GM19395 (cell line): Measurements from ENCODE around the gene POSTN.
"Not testable (repeated sequence)": the region's sequence is repeated elsewhere in the genome, so short reads cannot be mapped to it uniquely, and the experiment has no call there.

Source experiments
- ATAC-seq: cut with Tn5 transposase; IDR thresholded peaks from one replicate; pipeline ENCODE4 v1.9.1; 2021; ENCODE audit warnings: mild to moderate bottlenecking, moderate library complexity; ENCODE audit not compliant: unreplicated experiment

The POSTN gene

DNA sequence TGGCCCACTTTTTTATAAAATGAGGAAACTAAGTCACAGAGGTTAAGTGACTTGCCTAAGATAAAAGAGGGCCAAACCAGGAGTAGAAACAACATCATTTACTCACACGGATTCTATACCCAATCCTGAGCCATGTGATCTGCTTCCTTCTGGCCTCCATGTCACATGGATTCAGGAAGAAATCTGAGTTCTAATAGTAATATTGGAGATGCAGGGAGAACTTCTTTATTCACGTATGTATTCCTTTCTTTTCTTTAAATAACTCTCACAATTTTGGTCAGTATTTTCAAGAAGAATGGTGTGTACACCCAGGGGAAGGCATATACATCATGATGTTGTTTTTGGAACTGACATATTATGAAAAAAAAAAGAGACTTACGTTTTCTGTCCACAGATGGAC is 1.8 kb downstream of the POSTN start:
- ATAC-seq = no peak

DNA sequence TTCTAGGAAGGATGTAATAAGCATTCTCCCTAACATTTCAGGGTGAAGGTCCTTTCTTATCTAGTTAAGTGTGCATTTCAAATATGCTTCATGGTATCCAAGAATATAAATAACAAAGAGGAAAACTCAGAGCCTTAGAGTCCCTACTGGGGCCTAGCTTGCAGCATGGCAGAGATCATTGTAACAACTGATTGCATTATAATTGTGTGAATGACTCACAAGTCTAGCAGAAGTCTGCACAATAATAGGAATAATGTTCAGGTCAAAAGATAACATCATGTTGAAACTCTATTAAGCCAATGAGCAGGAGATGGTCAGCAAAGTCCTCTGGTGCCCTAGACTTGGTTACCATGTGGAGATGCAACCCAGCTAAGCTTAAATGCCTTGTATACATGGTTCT is 3.4 kb downstream of the POSTN start:
- no peak for ATAC-seq

DNA sequence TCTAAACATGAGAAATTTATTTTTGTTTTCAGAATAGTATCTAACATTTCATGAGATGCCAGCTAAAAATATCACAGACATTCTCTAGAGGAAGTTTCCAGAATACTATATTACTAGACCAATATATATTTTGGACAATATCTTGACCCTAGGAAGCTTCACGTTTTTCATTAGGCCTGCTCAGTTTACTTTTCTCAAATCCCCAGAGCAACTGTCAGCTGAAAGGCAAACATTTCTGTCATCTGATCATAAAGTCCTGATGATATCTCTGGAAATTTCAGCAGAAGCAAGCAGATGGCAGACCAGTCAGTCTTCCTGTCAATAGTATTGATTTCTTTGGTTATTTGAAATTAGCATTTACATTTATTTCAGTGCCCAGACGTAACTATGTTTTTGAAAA is 4.0 kb downstream of the POSTN start:
- no peak for ATAC-seq

DNA sequence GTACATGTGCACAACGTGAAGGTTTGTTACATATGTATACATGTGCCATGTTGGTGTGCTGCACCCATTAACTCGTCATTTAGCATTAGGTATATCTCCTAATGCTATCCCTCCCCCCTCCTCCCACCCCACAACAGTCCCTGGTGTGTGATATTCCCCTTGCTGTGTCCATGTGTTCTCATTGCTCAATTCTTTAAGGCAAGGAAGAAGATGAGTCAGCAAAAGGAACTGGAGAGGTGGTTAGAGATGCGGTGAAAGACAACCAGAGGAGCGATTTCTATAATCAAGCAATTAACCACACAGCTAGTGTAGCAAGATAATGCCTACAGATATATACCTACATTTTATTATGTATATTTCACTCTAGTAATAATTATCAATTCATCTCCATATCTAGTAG is 9.2 kb downstream of the POSTN start:
- not testable (repeated sequence) for ATAC-seq

DNA sequence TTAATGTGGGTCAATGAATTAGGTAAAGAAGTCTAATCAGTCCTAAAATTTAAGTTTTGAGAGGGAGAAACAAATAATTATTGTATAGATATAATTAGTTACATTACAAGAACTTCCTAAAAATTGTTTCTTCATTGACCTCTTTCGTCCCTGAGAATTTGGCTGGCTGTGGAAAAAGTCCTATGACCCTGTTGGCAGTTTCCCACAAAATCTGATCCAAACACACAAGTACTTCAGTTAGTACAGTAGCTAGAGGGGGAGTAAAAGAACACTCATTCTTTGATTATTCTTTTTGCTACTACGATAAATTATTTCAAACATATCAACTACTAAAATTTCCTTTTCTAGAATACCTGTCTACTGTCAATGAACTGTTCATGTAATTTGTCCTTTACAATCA is 11.3 kb downstream of the POSTN start:
- no peak for ATAC-seq

DNA sequence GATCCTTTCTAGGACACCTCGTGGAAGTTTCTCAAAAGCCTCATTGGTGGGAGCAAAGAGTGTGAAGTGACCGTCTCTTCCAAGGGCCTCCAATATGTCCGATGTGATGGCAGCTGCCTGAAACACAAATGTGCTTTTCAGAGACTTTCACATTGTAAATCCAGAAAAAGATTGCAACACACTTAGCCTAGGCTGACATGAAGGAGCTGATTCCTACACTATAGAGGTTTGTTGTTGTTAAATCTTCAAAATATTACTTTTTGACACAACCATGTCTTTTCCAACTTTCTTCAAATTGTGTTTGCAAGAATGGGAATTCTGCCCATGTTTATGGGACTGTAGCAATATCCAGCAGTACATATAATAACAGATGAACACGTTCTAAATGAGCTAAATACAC is 12.4 kb downstream of the POSTN start:
- no peak for ATAC-seq

DNA sequence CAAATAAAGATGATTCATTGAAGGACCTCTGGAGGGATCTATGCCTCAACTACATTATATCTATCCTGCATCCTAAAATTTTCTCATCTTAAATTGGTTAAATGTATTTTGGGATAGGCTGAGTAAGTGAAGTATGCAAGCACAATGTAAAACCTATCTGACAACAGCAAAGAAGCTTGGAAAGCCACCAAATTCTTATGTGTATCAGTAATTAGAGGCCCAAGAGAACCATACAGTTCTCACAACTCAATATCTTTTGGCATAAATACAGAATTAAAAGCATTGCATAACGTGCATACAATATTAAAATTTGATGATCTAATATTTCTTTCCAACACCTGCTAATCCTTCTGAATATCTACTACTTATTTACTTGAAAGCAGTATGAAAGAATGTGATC is 13.0 kb downstream of the POSTN start:
- ATAC-seq = no peak

DNA sequence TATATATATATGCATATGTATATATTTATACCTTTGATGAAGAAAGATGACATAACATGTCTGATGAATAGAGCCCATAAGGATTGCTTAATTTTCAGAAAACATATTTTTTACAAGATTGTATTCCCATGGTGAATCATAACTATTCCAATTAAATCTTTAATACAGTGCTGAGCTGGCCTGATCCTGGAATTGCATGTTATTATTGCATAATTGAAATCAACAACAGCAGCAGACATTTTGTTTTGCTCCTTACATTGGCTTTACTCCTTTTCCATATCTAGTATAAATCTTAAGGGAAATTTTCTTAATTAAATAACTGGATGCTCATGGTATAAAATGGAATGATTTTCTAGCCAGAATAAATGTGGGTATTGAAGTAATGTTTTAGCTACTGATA is 22.0 kb downstream of the POSTN start:
- no peak for ATAC-seq

DNA sequence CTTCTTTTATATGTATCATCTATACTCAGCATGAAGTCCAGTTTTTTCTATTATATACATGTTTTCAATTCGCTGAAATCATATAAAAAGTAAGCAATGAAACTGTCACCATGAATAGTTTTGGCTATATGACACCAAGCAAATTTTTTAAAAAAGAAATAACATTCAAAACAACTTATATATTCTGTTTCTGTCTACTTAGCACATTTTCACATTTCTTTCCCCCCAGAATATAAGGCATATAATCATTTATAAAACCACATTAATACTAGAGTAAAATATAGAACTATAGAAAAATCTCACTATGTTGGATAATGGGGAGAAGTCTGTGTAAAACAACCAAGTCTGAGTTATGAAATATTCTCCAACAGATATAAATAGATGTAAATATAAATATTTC is 33.1 kb downstream of the POSTN start:
- no peak for ATAC-seq

DNA sequence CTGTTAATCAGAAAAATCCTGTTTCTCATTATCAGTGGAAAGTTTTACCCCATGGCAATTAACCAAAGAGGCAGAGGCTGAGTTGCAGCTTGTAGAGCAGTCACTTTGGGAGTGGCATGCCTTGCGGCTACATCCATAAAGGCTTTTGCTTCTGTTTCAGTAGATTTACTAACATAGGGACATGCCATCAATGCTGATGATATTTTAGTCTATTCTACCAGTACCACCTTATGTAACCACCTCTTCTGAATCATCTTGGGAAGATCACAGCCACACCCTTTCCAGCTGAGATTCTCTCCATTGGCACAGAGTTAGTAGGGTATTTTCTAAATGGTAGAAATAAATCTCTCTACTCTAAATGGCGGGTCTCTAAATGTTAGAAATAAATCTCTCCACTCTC is 37.5 kb downstream of the POSTN start:
- no peak for ATAC-seq

DNA sequence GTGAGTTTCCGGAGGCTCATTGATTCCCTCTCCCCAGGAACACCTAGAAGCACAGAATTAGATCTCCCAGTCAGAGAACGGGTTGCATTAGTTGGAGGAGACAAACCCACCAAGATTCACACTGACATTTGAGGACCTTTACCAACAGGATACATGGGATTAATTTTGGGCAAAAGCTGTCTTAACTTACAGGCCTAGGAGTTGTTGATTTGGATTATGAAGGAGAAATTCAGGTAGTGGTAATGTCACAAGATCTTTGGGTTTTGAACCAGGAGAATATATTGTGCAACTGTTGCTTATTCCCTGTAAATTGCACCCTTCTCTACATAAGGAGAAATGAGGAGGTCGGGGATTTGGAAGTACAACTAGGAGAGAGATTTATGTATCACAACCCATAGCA is 38.0 kb downstream of the POSTN start:
- ATAC-seq = no peak

DNA sequence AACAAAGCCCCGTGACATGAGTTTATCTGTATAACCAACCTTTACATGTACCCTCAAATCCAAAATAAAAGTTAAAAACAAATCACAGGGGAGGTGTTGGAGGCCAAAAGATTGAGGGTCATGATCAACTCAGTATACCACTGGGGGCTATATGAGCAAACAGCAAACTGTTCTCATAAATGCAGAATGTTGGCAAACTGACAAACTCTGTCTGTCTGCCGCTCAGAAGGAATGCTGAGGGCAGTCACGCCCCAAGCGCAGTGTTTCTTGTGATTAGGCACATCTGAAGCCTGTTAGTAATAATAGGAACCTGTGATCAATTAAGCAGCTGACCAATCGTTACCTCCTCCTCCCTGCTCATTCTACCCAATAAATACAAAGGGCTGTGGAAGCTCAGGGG is 39.8 kb downstream of the POSTN start:
- not testable (repeated sequence) for ATAC-seq

DNA sequence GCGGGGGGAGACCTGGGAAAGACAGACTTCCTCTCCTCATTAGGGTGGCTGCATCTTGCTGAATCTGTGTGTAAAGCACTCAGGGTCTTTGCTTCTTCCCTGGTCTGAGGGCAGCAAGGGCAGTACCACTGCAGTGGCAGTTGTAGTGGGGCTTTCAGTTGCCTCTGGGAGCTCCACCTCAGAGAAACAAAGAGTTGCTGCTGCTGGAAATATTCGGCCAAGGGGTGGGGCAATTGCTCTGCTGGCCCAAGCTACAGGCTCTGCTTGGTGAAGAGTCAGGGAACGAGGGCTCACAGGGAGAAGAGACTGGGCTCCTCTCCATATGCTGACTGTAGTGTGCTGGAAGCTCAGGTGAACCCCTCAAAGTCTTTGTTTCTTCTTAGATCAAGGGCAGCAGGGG is 52.5 kb downstream of the POSTN start:
- ATAC-seq = no peak

DNA sequence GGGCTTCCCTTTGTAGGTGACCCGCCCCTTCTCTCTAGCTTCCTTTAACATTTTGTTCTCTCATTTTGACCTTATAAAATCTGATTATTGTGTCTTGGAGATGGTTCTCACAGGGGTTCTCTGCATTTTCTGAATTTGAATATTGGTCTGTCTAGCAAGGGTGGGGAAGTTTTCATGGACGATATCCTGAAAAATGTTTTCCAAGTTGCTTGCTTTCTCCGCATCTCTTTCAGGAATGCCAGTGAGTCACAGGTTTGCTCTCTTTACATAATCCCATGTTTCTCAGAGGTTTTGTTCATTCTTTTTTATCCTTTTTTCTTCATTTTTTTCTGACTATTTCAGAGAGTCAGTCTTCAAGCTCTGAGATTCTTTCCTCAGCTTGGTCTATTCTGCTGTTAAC is 53.6 kb downstream of the POSTN start:
- no peak for ATAC-seq

DNA sequence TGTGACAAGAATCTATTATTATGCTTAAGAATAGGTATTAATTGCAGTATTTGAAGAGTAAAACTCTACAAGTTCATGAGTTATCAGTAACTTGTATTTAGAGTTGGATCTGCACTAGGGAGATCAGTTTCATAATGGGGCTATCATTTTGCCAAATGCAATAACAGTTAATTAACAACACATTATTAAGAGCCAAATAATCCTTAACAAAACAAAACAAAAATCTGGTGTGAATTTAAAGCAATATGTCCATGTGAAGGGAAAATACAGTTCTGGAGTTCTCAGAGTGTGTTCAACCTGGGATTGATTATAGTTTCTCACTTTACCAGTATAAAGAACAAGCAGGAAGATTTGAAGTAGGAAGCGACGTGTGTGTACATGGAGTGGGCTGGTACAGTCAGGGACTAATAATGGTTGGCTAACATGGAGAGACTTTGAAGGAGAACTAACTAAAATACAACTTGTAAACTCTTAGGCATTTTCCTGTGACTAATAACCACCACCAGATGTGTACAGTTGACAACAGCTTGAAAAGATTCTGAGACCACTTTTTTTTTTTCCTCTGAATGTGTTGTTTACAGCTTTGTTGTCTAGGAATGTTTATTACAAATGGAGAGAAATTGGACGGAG is 58.5 kb downstream of the POSTN start:
- no peak for ATAC-seq

DNA sequence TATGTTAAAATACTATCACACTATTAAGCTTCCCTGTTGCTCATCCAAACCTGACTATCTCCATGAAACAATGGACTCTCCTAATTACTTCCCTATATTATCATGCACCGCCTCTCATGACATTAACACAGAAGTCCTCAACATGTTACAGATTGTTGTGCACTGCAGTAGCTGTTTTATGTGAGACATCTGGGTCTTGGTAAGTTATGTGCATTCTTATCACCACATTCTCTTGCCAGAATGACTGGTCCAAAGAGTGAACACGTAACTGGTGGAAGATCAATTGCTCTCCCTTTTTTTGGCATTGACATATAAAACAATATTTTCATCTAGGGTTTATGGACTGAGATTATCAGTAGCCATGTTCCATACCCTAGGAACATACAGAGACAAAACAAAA is 59.4 kb downstream of the POSTN start:
- no peak for ATAC-seq

DNA sequence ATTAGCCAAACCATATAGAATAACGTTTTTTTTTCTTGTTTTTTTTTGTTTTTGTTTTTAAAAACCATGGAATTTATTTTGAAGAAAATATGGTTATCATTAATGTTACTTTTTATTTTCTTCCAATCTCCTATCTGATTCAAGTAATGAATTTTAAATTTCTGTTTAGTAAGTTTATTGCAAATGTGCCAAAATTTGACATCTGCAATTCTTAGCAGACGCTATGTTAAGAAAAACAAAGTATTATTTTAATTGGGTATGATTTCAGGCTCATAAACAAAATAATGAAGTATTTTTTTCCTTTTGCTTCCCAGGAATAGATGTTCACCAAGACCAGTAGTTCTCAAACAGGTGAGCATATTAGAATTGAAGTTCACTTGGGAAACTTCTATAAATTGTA is 63.1 kb downstream of the POSTN start:
- no peak for ATAC-seq

DNA sequence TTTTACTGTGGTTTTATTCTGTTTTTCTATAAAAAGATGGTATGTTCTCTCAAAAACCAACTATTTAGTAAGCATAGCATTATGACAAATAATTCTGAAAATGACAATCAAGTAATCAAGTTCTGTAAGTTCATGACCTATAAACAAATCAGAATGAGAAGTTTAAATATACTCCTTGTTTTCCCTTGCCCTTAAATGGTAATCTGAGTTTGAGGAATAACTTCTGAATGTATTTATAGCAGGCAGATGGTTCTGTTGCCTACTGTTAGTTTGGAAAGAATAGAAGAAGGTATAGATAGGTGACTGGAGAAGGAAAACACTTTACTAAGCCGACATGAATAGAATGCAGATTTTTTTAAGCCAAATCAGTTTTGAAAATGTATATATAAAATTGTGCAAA is 63.9 kb downstream of the POSTN start:
- ATAC-seq = no peak

DNA sequence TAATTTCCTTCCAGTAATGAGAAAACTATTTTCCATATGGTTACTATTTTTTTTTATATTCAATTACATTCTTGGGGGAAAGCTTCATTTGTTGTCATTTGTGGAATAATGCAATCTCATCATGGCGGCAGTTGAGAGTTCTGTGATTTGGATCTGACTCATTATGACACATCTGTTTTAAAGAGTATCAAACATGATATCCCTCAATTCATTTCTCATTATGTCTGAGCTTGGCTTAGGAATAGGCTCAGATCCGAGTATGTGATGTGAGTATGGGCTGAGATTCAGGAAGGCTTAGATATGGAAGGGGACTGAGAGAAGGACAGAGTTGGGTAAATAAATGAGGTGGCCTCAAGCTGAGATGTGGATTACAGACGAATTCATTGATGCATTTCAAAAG is 64.4 kb downstream of the POSTN start:
- no peak for ATAC-seq

DNA sequence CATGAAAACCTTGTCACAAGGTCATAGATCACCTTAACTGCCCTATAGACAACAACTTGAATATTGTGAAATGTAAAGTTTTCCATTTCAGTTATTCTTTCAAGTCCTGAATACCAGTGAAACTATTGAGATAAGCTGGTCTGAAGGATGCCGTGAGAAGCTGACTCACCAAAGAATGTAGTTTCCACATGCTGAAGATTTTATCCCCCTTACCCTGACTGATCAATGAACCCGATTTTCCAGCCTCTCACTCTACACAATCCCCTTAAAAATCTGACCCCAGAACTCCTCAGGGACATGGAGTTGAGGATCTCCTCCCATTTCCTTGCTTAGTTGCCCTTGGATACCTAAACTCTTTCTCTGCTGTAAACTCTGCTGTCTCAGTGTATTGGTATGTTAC is 67.5 kb downstream of the POSTN start:
- no peak for ATAC-seq

DNA sequence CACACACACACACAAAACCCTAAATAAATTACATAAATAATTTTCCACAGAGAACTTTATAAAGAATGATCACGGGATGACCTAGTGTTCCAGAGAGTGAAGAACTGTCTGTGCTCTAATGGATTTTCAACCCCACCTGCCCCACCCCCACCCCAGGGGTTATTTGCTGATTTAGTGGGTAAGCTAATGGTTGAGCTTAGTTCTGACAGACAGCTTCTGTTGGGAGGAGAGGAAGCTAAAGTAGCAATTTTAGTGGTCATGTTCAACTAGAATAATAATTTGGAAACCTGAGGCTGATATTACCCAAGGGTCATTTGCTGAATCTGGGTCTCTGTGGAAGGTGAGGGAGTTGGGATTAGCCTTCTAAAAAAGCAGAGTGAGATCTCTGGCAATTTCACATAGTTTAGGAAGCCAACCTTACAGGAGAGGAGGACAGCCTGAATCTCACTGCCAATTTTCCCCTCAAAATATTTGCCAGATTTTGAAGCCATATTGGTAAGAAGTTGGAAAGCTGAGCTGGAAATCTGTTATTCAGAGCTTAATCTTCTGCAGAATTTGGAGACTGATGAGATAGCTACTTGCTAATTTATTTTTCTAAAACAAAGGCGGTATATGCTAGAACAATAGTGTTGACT is 68.7 kb downstream of the POSTN start:
- no peak for ATAC-seq

DNA sequence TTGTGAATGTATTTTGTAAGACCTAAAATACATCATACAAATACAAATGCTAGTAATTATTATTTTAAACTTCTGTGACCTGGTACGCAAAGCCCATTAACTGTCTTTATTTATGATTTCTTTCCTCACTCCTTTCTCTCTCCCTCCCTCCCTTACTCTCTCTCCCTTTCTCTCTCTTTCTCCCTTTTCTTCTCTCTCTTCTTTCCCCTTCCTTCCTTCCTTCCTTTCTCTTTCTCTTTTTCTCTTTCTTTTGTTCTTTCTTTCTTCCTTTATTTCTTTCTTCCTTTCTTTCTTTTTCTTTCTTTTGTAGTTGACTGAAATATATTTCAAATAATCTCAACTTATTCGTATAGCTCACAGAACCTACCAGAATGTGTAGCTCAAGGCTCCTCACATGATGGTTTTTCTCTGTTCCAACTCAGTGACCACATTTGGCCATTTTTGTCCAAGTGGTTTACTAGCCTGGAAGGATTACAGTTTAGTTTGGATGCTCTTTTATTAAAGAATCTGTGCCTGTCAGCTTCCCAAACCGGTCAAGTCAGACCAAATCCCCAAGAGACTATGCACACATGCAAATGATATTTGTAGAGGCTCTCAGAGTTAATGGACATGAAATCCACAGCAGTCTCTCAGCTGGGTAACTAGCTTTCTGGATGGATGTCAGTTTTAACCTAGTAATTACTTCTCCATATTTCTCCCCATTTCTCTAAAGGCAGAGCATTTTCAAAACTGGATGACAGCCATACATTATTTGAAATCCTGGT is 71.7 kb downstream of the POSTN start:
- no peak for ATAC-seq
